ENCODE results near the gene NTRK2.

DNA sequence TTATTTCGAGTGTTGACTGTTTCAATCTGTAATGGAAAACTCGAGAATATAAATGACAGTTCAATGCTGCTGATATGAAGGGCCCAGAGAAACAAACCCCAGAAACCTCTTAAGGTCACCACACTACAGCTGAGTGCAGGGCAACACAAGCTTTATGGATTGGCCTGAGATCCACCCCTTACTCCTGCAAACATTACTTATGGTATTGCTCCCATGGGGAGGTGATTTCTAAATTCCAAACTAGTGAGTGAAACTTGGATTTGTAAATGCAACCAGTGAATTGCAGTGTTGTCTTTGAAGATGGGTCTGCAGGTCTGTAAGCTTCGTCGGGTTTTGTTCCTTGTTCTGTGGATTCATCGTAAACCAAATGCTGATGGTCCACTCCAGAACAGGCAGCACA is 85.4 kb downstream of the NTRK2 start:
- TF ChIP-seq, protein P1, sequence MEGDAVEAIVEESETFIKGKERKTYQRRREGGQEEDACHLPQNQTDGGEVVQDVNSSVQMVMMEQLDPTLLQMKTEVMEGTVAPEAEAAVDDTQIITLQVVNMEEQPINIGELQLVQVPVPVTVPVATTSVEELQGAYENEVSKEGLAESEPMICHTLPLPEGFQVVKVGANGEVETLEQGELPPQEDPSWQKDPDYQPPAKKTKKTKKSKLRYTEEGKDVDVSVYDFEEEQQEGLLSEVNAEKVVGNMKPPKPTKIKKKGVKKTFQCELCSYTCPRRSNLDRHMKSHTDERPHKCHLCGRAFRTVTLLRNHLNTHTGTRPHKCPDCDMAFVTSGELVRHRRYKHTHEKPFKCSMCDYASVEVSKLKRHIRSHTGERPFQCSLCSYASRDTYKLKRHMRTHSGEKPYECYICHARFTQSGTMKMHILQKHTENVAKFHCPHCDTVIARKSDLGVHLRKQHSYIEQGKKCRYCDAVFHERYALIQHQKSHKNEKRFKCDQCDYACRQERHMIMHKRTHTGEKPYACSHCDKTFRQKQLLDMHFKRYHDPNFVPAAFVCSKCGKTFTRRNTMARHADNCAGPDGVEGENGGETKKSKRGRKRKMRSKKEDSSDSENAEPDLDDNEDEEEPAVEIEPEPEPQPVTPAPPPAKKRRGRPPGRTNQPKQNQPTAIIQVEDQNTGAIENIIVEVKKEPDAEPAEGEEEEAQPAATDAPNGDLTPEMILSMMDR (conservative IDR thresholded peaks at IDR 0.05 in 1 of 2, IDR thresholded peaks at IDR 0.05 in 1 of 2; ENCODE audit: extremely low read depth in 1 of 2, insufficient read depth in 1 of 2, low read depth in 1 of 2, low read length in 2 of 2): no peak
- no peak for TF ChIP-seq EZH2 (IDR thresholded peaks at IDR 0.05; ENCODE audit: borderline replicate concordance, low read length)

All from mammary epithelial cell (primary cell).